Prostate gland (tissue), 2 donors: ENCODE results near the gene ATOSB. TPM values are rescaled to one million over a fixed set of nuclear protein-coding genes. Genes with fewer than 3 reads are reported as not detected.

Experiments
- DNase-seq: peaks from one replicate; pipeline ENCODE4 v3.0.0-alpha.2; 2019; ENCODE audit warnings: low spot score
- H3K27ac ChIP-seq, 2 donors: fragments of 200-600 bp; sonication (generic); 2 replicates each; pipeline ENCODE4 v1.5.1; 2017 to 2019
- H3K27me3 ChIP-seq: fragments of 200-600 bp; sonication (generic); replicated peaks from 2 replicates; pipeline ENCODE4 v1.5.1; 2019; ENCODE audit not compliant: insufficient read depth
- H3K36me3 ChIP-seq, 2 donors: fragments of 200-600 bp; sonication (generic); 1 replicate in 1 of 2; 2 replicates in 1 of 2; pipeline versions ENCODE4 v1.5.1 to v1.8.1; 2017 to 2019
- H3K4me1 ChIP-seq: fragments of 200-600 bp; sonication (generic); replicated peaks from 2 replicates; pipeline ENCODE4 v1.5.1; 2019
- H3K4me3 ChIP-seq, 2 donors: fragments of 200-600 bp; sonication (generic); 2 replicates each; pipeline ENCODE4 v1.5.1; 2017 to 2019
- H3K9me3 ChIP-seq: fragments of 200-600 bp; sonication (generic); 2 replicates; pipeline ENCODE4 v1.5.1; 2017
- CTCF ChIP-seq, 4 experiments: fragments of 200-600 bp in 2 of 4; fragments of 450-650 bp in 2 of 4; sonication (generic) in 2 of 4; IDR thresholded peaks; 1 replicate in 3 of 4; 2 replicates in 1 of 4; pipeline ENCODE4 v1.5.1; 2016 to 2019; ENCODE audit warnings: antibody characterized with exemption in 4 of 4, mild to moderate bottlenecking in 2 of 4, moderate library complexity in 2 of 4
- POLR2A ChIP-seq: fragments of 450-650 bp; IDR thresholded peaks from one replicate; pipeline ENCODE4 v1.6.1; 2016; ENCODE audit warnings: antibody characterized with exemption, mild to moderate bottlenecking
- POLR2AphosphoS5 ChIP-seq: sonication (generic); formaldehyde crosslinking; IDR thresholded peaks from one replicate; pipeline ENCODE4 v1.6.1; 2017; ENCODE audit warnings: antibody characterized with exemption
- WGBS: methylation state at CpG from one replicate; pipeline ENCODE4 v1.1.5; 2018; 5-methylcytosine and 5-hydroxymethylcytosine counted together
- intact Hi-C: fragments of 100-400 bp; cut with DNase I; formaldehyde crosslinking; loops from one replicate; pipeline ENCODE4 v1.14.2; 2022
- total RNA-seq, 2 donors: library from RNA; depleted of rRNA; stranded (reverse); fragments of >200 nt; gene quantifications; one replicate each; pipeline ENCODE4 v1.1.0, GENCODE V29; 2016

Gene ATOSB
- total RNA-seq, 2 donors from 2014 or later, result 15.9 to 21.3 TPM

GRCh38 chr9:35054871-35055644 lies 60.6 kb downstream of the ATOSB start:
- Histone ChIP-seq H3K9me3 (no peaks in the 10 kb centered on the region), H3K4me1 (no peaks in the 10 kb centered on the region), H3K4me3 (no peak overlapping the region), H3K27ac (no peak overlapping the region), H3K27me3 (no peaks in the 10 kb centered on the region), H3K36me3 (peaks cover 17 to 38% of the 10 kb centered on the region in 2 donors)
- 95% methylated on average over 14 of the region's 14 CpGs for WGBS
- DNase-seq, result no peak
- intact Hi-C loops, result loop anchor here (5.0 kb wide), 1 partner anchor 158 kb away; a partner anchor contains a TSS
- no peak for TF ChIP-seq CTCF (IDR thresholded peaks at IDR 0.05)
- no peak for TF ChIP-seq POLR2A
- TF ChIP-seq POLR2AphosphoS5, result no peak

DNA sequence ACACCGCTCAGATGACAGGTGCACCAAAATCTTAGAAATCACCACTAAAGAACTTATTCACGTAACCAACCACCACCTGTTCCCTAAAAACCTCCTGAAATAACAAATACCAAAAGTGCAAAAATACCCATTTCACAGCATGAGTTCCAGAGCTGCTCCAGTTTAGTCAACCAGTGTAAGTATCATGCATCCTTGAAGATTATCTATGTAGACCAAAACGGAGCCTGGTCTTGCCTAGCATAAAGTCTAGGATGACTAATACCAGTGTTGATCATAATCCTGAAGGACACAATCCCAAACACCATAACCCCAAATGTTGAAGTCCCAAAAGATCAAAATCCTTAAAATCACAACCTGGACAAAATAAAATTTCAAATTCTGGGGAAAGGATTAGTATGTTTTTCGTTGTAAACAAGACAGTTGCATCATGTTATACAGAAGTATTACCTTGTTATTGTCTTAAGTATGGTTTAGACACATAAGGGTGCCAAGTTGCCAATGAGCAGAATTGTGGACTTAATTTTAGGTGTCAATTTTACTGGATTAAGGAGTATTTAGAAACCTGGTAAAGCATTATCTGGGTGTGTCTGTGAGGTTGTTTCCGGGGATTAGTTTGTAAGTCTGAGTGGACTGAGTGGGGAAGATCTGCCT lies 61.4 kb downstream of the ATOSB start:
- no peak overlapping the region for H3K27ac ChIP-seq
- H3K36me3 ChIP-seq, result peaks cover 13 to 30% of the 10 kb centered on the region in 2 donors
- WGBS, result 67% methylated on average over 5 of the region's 5 CpGs
- no peak for DNase-seq
- H3K9me3 ChIP-seq, result no peaks in the 10 kb centered on the region
- no peak overlapping the region for H3K4me3 ChIP-seq
- intact Hi-C loops, result loop anchor here (5.0 kb wide), 1 partner anchor 157 kb away; a partner anchor contains a TSS
- H3K4me1 ChIP-seq, result no peaks in the 10 kb centered on the region
- TF ChIP-seq POLR2A (no peak), CTCF (IDR thresholded peaks at IDR 0.05) (no peak), POLR2AphosphoS5 (no peak)
- no peaks in the 10 kb centered on the region for H3K27me3 ChIP-seq

Other genes starting within 250 kb of the ATOSB start
- gene PHF24, start 157.6 kb downstream of the ATOSB start, total RNA-seq, result 100 to 1,000 TPM in 1 of 2 donors, not detected in 1; 111 TPM
- 10 to 100 TPM; 16.5 to 43.3 TPM for gene DNAJB5, start 126.1 kb downstream of the ATOSB start, total RNA-seq
- 100 to 1,000 TPM; 161 to 180 TPM for gene VCP, start 43.2 kb downstream of the ATOSB start, total RNA-seq
- gene FANCG, start 35.9 kb downstream of the ATOSB start, total RNA-seq, result 10 to 100 TPM; 12.9 to 16.8 TPM
- gene PIGO, start 19.3 kb downstream of the ATOSB start, total RNA-seq, result 10 to 100 TPM; 29.9 to 30.7 TPM
- 100 to 1,000 TPM; 100 to 114 TPM for gene STOML2, start 12.7 kb downstream of the ATOSB start, total RNA-seq
- 100 to 1,000 TPM in 1 of 2 donors, 10 to 100 TPM in 1; 63.8 to 140 TPM for gene UNC13B, start 46.1 kb upstream of the ATOSB start, total RNA-seq